Measurements from ENCODE around the gene ROCK2. TPM values are rescaled to one million over a fixed set of nuclear protein-coding genes. Genes with fewer than 3 reads are reported as not detected.
"Not testable (repeated sequence)": the region's sequence is repeated elsewhere in the genome, so short reads cannot be mapped to it uniquely, and the experiment has no call there.

Gene ROCK2
- polyA plus RNA-seq, 2 donors, result 3.4 to 5.4 TPM

GRCh38 chr2:11332596-11332995 lies 11.8 kb downstream of the ROCK2 start:
- H3K36me3 ChIP-seq (ENCODE audit: control insufficient read depth in 2 of 2, insufficient read depth in 2 of 2, low read length in 1 of 2), result no peaks in the 10 kb centered on the region
- H3K4me3 ChIP-seq (ENCODE audit: low read depth in 1 of 2, low read length in 2 of 2), result no peak overlapping the region
- no peaks in the 10 kb centered on the region for H3K27me3 ChIP-seq (ENCODE audit: control insufficient read depth in 1 of 2, insufficient read depth in 2 of 2, low read length in 2 of 2)
- 98 to 100% methylated on average over 1 of the region's 1 CpG for WGBS, 2 donors
- no peaks in the 10 kb centered on the region for H3K4me1 ChIP-seq (ENCODE audit: control insufficient read depth in 2 of 2, insufficient read depth in 2 of 2, low read length in 1 of 2)
- H3K9me3 ChIP-seq (ENCODE audit: control insufficient read depth in 2 of 2, insufficient read depth in 1 of 2, low read depth in 1 of 2, low read length in 1 of 2), result no peaks in the 10 kb centered on the region
- no peak overlapping the region for H3K27ac ChIP-seq (ENCODE audit: low read depth in 2 of 2, low read length in 1 of 2)

GRCh38 chr2:11330457-11331142 lies 13.8 kb downstream of the ROCK2 start:
- Histone ChIP-seq H3K9me3 (ENCODE audit: control insufficient read depth in 2 of 2, insufficient read depth in 1 of 2, low read depth in 1 of 2, low read length in 1 of 2) (no peaks in the 10 kb centered on the region), H3K36me3 (ENCODE audit: control insufficient read depth in 2 of 2, insufficient read depth in 2 of 2, low read length in 1 of 2) (no peaks in the 10 kb centered on the region), H3K27ac (ENCODE audit: low read depth in 2 of 2, low read length in 1 of 2) (no peak overlapping the region), H3K4me1 (ENCODE audit: control insufficient read depth in 2 of 2, insufficient read depth in 2 of 2, low read length in 1 of 2) (no peaks in the 10 kb centered on the region), H3K4me3 (ENCODE audit: low read depth in 1 of 2, low read length in 2 of 2) (no peak overlapping the region), H3K27me3 (ENCODE audit: control insufficient read depth in 1 of 2, insufficient read depth in 2 of 2, low read length in 2 of 2) (no peaks in the 10 kb centered on the region)
- WGBS, 2 donors, result 34% methylated on average over 4 of the region's 4 CpGs

- Histone ChIP-seq H3K9me3 (ENCODE audit: control insufficient read depth in 2 of 2, insufficient read depth in 1 of 2, low read depth in 1 of 2, low read length in 1 of 2) (no peaks in the 10 kb centered on the region), H3K27me3 (ENCODE audit: control insufficient read depth in 1 of 2, insufficient read depth in 2 of 2, low read length in 2 of 2) (no peaks in the 10 kb centered on the region), H3K36me3 (ENCODE audit: control insufficient read depth in 2 of 2, insufficient read depth in 2 of 2, low read length in 1 of 2) (no peaks in the 10 kb centered on the region), H3K4me3 (ENCODE audit: low read depth in 1 of 2, low read length in 2 of 2) (no peak overlapping the region), H3K4me1 (ENCODE audit: control insufficient read depth in 2 of 2, insufficient read depth in 2 of 2, low read length in 1 of 2) (no peaks in the 10 kb centered on the region), H3K27ac (ENCODE audit: low read depth in 2 of 2, low read length in 1 of 2) (no peak overlapping the region)
- WGBS, 2 donors, result 19 to 33% methylated on average over 1 of the region's 1 CpG
These were observed 14.7 kb downstream of the ROCK2 start for GRCh38 chr2:11329776-11330175.

- not testable (repeated sequence) for H3K27me3 ChIP-seq (ENCODE audit: control insufficient read depth in 1 of 2, insufficient read depth in 2 of 2, low read length in 2 of 2); H3K27ac ChIP-seq (ENCODE audit: low read depth in 2 of 2, low read length in 1 of 2); H3K36me3 ChIP-seq (ENCODE audit: control insufficient read depth in 2 of 2, insufficient read depth in 2 of 2, low read length in 1 of 2); H3K9me3 ChIP-seq (ENCODE audit: control insufficient read depth in 2 of 2, insufficient read depth in 1 of 2, low read depth in 1 of 2, low read length in 1 of 2); H3K4me3 ChIP-seq (ENCODE audit: low read depth in 1 of 2, low read length in 2 of 2); H3K4me1 ChIP-seq (ENCODE audit: control insufficient read depth in 2 of 2, insufficient read depth in 2 of 2, low read length in 1 of 2)
- WGBS, 2 donors, result 89 to 100% methylated on average over 1 of the region's 1 CpG
These were observed 15.9 kb downstream of the ROCK2 start for GRCh38 chr2:11328522-11328921.

GRCh38 chr2:11327871-11328270 lies 16.6 kb downstream of the ROCK2 start:
- Histone ChIP-seq H3K36me3 (ENCODE audit: control insufficient read depth in 2 of 2, insufficient read depth in 2 of 2, low read length in 1 of 2) (no peaks in the 10 kb centered on the region), H3K4me3 (ENCODE audit: low read depth in 1 of 2, low read length in 2 of 2) (no peak overlapping the region), H3K27ac (ENCODE audit: low read depth in 2 of 2, low read length in 1 of 2) (no peak overlapping the region), H3K4me1 (ENCODE audit: control insufficient read depth in 2 of 2, insufficient read depth in 2 of 2, low read length in 1 of 2) (no peaks in the 10 kb centered on the region), H3K27me3 (ENCODE audit: control insufficient read depth in 1 of 2, insufficient read depth in 2 of 2, low read length in 2 of 2) (no peaks in the 10 kb centered on the region), H3K9me3 (ENCODE audit: control insufficient read depth in 2 of 2, insufficient read depth in 1 of 2, low read depth in 1 of 2, low read length in 1 of 2) (no peaks in the 10 kb centered on the region)
- 70 to 74% methylated on average over 2 of the region's 2 CpGs for WGBS, 2 donors

- Histone ChIP-seq H3K4me3 (ENCODE audit: low read depth in 1 of 2, low read length in 2 of 2) (no peak overlapping the region), H3K4me1 (ENCODE audit: control insufficient read depth in 2 of 2, insufficient read depth in 2 of 2, low read length in 1 of 2) (no peaks in the 10 kb centered on the region), H3K36me3 (ENCODE audit: control insufficient read depth in 2 of 2, insufficient read depth in 2 of 2, low read length in 1 of 2) (no peaks in the 10 kb centered on the region), H3K27ac (ENCODE audit: low read depth in 2 of 2, low read length in 1 of 2) (no peak overlapping the region), H3K27me3 (ENCODE audit: control insufficient read depth in 1 of 2, insufficient read depth in 2 of 2, low read length in 2 of 2) (no peaks in the 10 kb centered on the region), H3K9me3 (ENCODE audit: control insufficient read depth in 2 of 2, insufficient read depth in 1 of 2, low read depth in 1 of 2, low read length in 1 of 2) (no peaks in the 10 kb centered on the region)
- 62 to 71% methylated on average over 4 of the region's 4 CpGs for WGBS, 2 donors
These were observed 17.7 kb downstream of the ROCK2 start for GRCh38 chr2:11326677-11327211.

- H3K4me3 ChIP-seq (ENCODE audit: low read depth in 1 of 2, low read length in 2 of 2), result no peak overlapping the region
- no peaks in the 10 kb centered on the region for H3K27me3 ChIP-seq (ENCODE audit: control insufficient read depth in 1 of 2, insufficient read depth in 2 of 2, low read length in 2 of 2)
- no peaks in the 10 kb centered on the region for H3K9me3 ChIP-seq (ENCODE audit: control insufficient read depth in 2 of 2, insufficient read depth in 1 of 2, low read depth in 1 of 2, low read length in 1 of 2)
- H3K36me3 ChIP-seq (ENCODE audit: control insufficient read depth in 2 of 2, insufficient read depth in 2 of 2, low read length in 1 of 2), result no peaks in the 10 kb centered on the region
- no peaks in the 10 kb centered on the region for H3K4me1 ChIP-seq (ENCODE audit: control insufficient read depth in 2 of 2, insufficient read depth in 2 of 2, low read length in 1 of 2)
- WGBS, 2 donors, result 64 to 65% methylated on average over 4 of the region's 4 CpGs
- H3K27ac ChIP-seq (ENCODE audit: low read depth in 2 of 2, low read length in 1 of 2), result no peak overlapping the region
These were observed 18.3 kb downstream of the ROCK2 start for GRCh38 chr2:11325961-11326676.

- 79 to 86% methylated on average over 3 of the region's 3 CpGs for WGBS, 2 donors
- H3K27me3 ChIP-seq (ENCODE audit: control insufficient read depth in 1 of 2, insufficient read depth in 2 of 2, low read length in 2 of 2), result no peaks in the 10 kb centered on the region
- no peaks in the 10 kb centered on the region for H3K4me1 ChIP-seq (ENCODE audit: control insufficient read depth in 2 of 2, insufficient read depth in 2 of 2, low read length in 1 of 2)
- no peak overlapping the region for H3K4me3 ChIP-seq (ENCODE audit: low read depth in 1 of 2, low read length in 2 of 2)
- no peaks in the 10 kb centered on the region for H3K9me3 ChIP-seq (ENCODE audit: control insufficient read depth in 2 of 2, insufficient read depth in 1 of 2, low read depth in 1 of 2, low read length in 1 of 2)
- H3K36me3 ChIP-seq (ENCODE audit: control insufficient read depth in 2 of 2, insufficient read depth in 2 of 2, low read length in 1 of 2), result no peaks in the 10 kb centered on the region
- H3K27ac ChIP-seq (ENCODE audit: low read depth in 2 of 2, low read length in 1 of 2), result no peak overlapping the region
These were observed 22.6 kb downstream of the ROCK2 start for GRCh38 chr2:11321847-11322246.

- WGBS, 2 donors, result 95 to 98% methylated on average over 17 of the region's 17 CpGs
- no peaks in the 10 kb centered on the region for H3K27me3 ChIP-seq (ENCODE audit: control insufficient read depth in 1 of 2, insufficient read depth in 2 of 2, low read length in 2 of 2)
- no peak overlapping the region for H3K4me3 ChIP-seq (ENCODE audit: low read depth in 1 of 2, low read length in 2 of 2)
- no peak overlapping the region for H3K27ac ChIP-seq (ENCODE audit: low read depth in 2 of 2, low read length in 1 of 2)
- no peaks in the 10 kb centered on the region for H3K9me3 ChIP-seq (ENCODE audit: control insufficient read depth in 2 of 2, insufficient read depth in 1 of 2, low read depth in 1 of 2, low read length in 1 of 2)
- H3K36me3 ChIP-seq (ENCODE audit: control insufficient read depth in 2 of 2, insufficient read depth in 2 of 2, low read length in 1 of 2), result no peaks in the 10 kb centered on the region
- H3K4me1 ChIP-seq (ENCODE audit: control insufficient read depth in 2 of 2, insufficient read depth in 2 of 2, low read length in 1 of 2), result no peaks in the 10 kb centered on the region
These were observed 23.5 kb downstream of the ROCK2 start for GRCh38 chr2:11320698-11321492.
